ENCODE results near the gene SNAPIN. TPM values are rescaled to one million over a fixed set of nuclear protein-coding genes. Genes with fewer than 3 reads are reported as not detected.

The SNAPIN gene
- total and polyA plus RNA-seq, 7 donors = 30.0 to 94.5 (median 51.2) TPM

DNA sequence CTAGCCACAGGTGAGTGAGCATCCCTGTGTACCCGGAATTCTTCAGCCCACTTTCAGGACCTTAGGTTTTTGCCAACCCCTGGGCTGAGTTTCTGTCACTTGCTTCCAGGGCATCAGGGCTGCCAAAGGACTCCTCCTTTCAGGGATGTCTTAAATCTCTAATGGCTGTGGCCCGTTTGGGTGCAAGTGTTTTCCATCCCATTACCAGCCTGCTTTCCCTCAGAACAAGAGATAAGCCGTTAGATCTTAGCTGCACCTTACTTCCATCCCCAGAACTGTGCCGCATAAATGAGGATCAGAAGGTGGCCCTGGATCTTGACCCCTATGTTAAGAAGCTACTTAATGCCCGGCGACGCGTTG is 652 bp downstream of the SNAPIN start:
- 23 to 41% methylated on average over 8 of the region's 8 CpGs for WGBS, 2 donors
- H3K27me3 ChIP-seq = no peaks in the 10 kb centered on the region
- peak overlapping the region; percentile 58 to 73 (median 67) for H3K4me3 ChIP-seq
- DNase-seq = no peak
- H3K9me3 ChIP-seq = no peaks in the 10 kb centered on the region
- peaks cover 30 to 41% (median 31%) of the 10 kb centered on the region in 4 donors for H3K36me3 ChIP-seq
- TF ChIP-seq EP300 (IDR thresholded peaks at IDR 0.05) (no peak), CTCF (IDR thresholded peaks at IDR 0.05) (no peak), POLR2AphosphoS5 (IDR thresholded peaks at IDR 0.05) (no peak), POLR2A (IDR thresholded peaks at IDR 0.05) (no peak)
- H3K4me1 ChIP-seq = peaks cover 0 to 14% (median 11%) of the 10 kb centered on the region in 4 donors
- intact Hi-C loops (cut with DNase I) = loop anchor here (2.0 to 5.0 kb wide), 2 partner anchors 24 to 87 kb away; partner anchors contain the start of gene CHTOP
- H3K27ac ChIP-seq = peak overlapping the region; percentile 92 to 94 (median 93)

- Histone ChIP-seq H3K4me1 (peaks cover 0 to 14% (median 11%) of the 10 kb centered on the region in 4 donors), H3K4me3 (peak overlapping the region in 3 of 4 donors; percentile 64 to 73 (median 70)), H3K27me3 (no peaks in the 10 kb centered on the region), H3K27ac (peak overlapping the region; percentile 92 to 94 (median 93)), H3K9me3 (no peaks in the 10 kb centered on the region), H3K36me3 (peaks cover 35 to 46% (median 36%) of the 10 kb centered on the region in 4 donors)
- 80 to 87% methylated on average over 9 of the region's 9 CpGs for WGBS, 2 donors
- TF ChIP-seq EP300 (IDR thresholded peaks at IDR 0.05) = no peak
- TF ChIP-seq CTCF (IDR thresholded peaks at IDR 0.05) = no peak
- no peak for TF ChIP-seq POLR2AphosphoS5 (IDR thresholded peaks at IDR 0.05)
- no peak for TF ChIP-seq POLR2A (IDR thresholded peaks at IDR 0.05)
- DNase-seq = peak; percentile 55
- intact Hi-C loops (cut with DNase I) = loop anchor here (2.0 to 5.0 kb wide), 2 partner anchors 25 to 87 kb away; partner anchors contain the start of gene CHTOP
Observed at GRCh38 chr1:153659656-153660055, 1.2 kb downstream of the SNAPIN start.

DNA sequence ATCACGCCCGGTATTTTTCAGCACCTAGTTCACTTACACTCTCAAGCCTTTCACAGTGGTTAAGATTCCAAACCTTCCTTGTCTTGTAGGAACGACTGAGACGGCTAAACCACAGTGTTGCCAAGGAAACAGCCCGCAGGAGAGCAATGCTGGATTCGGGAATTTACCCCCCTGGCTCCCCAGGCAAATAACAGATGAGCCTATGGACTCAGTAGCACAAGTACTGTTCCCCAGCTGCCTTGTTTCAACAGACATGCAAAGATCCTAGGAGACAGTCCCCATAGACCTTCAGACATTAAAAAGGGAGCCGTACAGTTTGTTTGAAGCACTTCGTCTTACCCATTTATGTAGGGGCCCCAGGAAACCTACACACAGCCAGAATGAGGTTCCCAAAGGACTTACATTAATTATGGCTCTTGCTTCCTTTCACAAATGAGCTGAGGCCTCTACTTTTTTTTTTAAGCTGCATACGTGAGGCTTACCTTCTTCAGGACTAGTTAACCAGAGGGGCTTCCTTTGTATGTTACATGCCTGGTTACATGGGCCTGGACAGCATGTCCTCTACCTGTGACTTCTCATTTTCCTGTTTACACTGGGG is 2.7 kb downstream of the SNAPIN start:
- 69 to 72% methylated on average over 9 of the region's 9 CpGs for WGBS, 2 donors
- H3K4me3 ChIP-seq = no peak overlapping the region
- H3K27ac ChIP-seq = peak overlapping the region in 1 of 4 donors; percentile 10
- TF ChIP-seq POLR2AphosphoS5 (IDR thresholded peaks at IDR 0.05) = no peak
- peaks cover 0 to 14% (median 11%) of the 10 kb centered on the region in 4 donors for H3K4me1 ChIP-seq
- no peaks in the 10 kb centered on the region for H3K27me3 ChIP-seq
- intact Hi-C loops (cut with DNase I) = no loop called here
- H3K36me3 ChIP-seq = peaks cover 50 to 62% (median 52%) of the 10 kb centered on the region in 4 donors
- no peaks in the 10 kb centered on the region for H3K9me3 ChIP-seq
- DNase-seq = no peak

GRCh38 chr1:153662269-153662668 is 3.8 kb downstream of the SNAPIN start:
- TF ChIP-seq CTCF (IDR thresholded peaks at IDR 0.05) (no peak), EP300 (IDR thresholded peaks at IDR 0.05) (no peak), POLR2A (IDR thresholded peaks at IDR 0.05) (no peak), POLR2AphosphoS5 (IDR thresholded peaks at IDR 0.05) (no peak)
- 51 to 65% methylated on average over 2 of the region's 2 CpGs for WGBS, 2 donors
- Histone ChIP-seq H3K27me3 (no peaks in the 10 kb centered on the region), H3K9me3 (no peaks in the 10 kb centered on the region), H3K27ac (no peak overlapping the region), H3K4me1 (peaks cover 0 to 14% (median 11%) of the 10 kb centered on the region in 4 donors), H3K36me3 (peaks cover 61 to 73% (median 62%) of the 10 kb centered on the region in 4 donors), H3K4me3 (no peak overlapping the region)
- peak; percentile 10 for DNase-seq
- intact Hi-C loops (cut with DNase I) = no loop called here

GRCh38 chr1:153663211-153663610 is 4.7 kb downstream of the SNAPIN start:
- Histone ChIP-seq H3K27me3 (no peaks in the 10 kb centered on the region), H3K4me1 (peaks cover 0 to 12% (median 10%) of the 10 kb centered on the region in 4 donors), H3K9me3 (no peaks in the 10 kb centered on the region), H3K4me3 (no peak overlapping the region), H3K36me3 (peaks cover 69 to 82% (median 71%) of the 10 kb centered on the region in 4 donors), H3K27ac (no peak overlapping the region)
- TF ChIP-seq POLR2A (IDR thresholded peaks at IDR 0.05) = no peak
- no peak for TF ChIP-seq CTCF (IDR thresholded peaks at IDR 0.05)
- TF ChIP-seq EP300 (IDR thresholded peaks at IDR 0.05) = no peak
- no peak for TF ChIP-seq POLR2AphosphoS5 (IDR thresholded peaks at IDR 0.05)
- 78 to 90% methylated on average over 5 of the region's 5 CpGs for WGBS, 2 donors
- DNase-seq = peak; percentile 33
- intact Hi-C loops (cut with DNase I) = no loop called here

All from sigmoid colon (tissue), 7 donors.